ENCODE data around the gene KIAA1191. TPM values are rescaled to one million over a fixed set of nuclear protein-coding genes. Genes with fewer than 3 reads are reported as not detected.

Gene KIAA1191
- total RNA-seq, 1 experiment from 2014 or later, result 68.3 TPM

- no peak for DNase-seq (ENCODE audit: low read depth)
These were observed 4.0 kb upstream of the KIAA1191 start, which contains the start of gene ARL10 for GRCh38 chr5:176365351-176366231. Gene ARL10, plus strand, starts transcription at chr5:176365487. Its CDS starts 77 bp downstream, at chr5:176365564.

- no peak for DNase-seq (ENCODE audit: low read depth)
These were observed 3.3 kb upstream of the KIAA1191 start for GRCh38 chr5:176364765-176365350.

GRCh38 chr5:176362233-176362490 lies 598 bp upstream of the KIAA1191 start:
- no peak for DNase-seq (ENCODE audit: low read depth)

- DNase-seq (ENCODE audit: low read depth), result no peak
These were observed 599 bp downstream of the KIAA1191 start for GRCh38 chr5:176360894-176361436.

- no peak for DNase-seq (ENCODE audit: low read depth)
These were observed 1.9 kb downstream of the KIAA1191 start for GRCh38 chr5:176359658-176360057.

GRCh38 chr5:176356179-176356566 lies 5.4 kb downstream of the KIAA1191 start:
- DNase-seq (ENCODE audit: low read depth), result no peak

- no peak for DNase-seq (ENCODE audit: low read depth)
These were observed 6.0 kb downstream of the KIAA1191 start for GRCh38 chr5:176355400-176356178.

- no peak for DNase-seq (ENCODE audit: low read depth)
These were observed 8.0 kb downstream of the KIAA1191 start for GRCh38 chr5:176353533-176353932.

- no peak for DNase-seq (ENCODE audit: low read depth)
These were observed 9.3 kb downstream of the KIAA1191 start for GRCh38 chr5:176352116-176352878.

- no peak for DNase-seq (ENCODE audit: low read depth)
These were observed 11.1 kb downstream of the KIAA1191 start for GRCh38 chr5:176350416-176350815.

- DNase-seq (ENCODE audit: low read depth), result no peak
These were observed 18.7 kb downstream of the KIAA1191 start for GRCh38 chr5:176342766-176343458.

- no peak for DNase-seq (ENCODE audit: low read depth)
These were observed 19.4 kb downstream of the KIAA1191 start for GRCh38 chr5:176342158-176342483.

- DNase-seq (ENCODE audit: low read depth), result no peak
These were observed 20.0 kb downstream of the KIAA1191 start for GRCh38 chr5:176341325-176342157.

- no peak for DNase-seq (ENCODE audit: low read depth)
These were observed 22.3 kb downstream of the KIAA1191 start for GRCh38 chr5:176339304-176339703.

- DNase-seq (ENCODE audit: low read depth), result no peak
These were observed 23.7 kb downstream of the KIAA1191 start for GRCh38 chr5:176337913-176338312.

GRCh38 chr5:176334031-176334770 lies 27.4 kb downstream of the KIAA1191 start:
- DNase-seq (ENCODE audit: low read depth), result no peak

GRCh38 chr5:176320577-176320976 lies 41.0 kb downstream of the KIAA1191 start:
- DNase-seq (ENCODE audit: low read depth), result no peak

GRCh38 chr5:176319827-176320554 lies 41.6 kb downstream of the KIAA1191 start:
- DNase-seq (ENCODE audit: low read depth), result no peak
